ENCODE data around the gene SMIM9.
"Not testable (repeated sequence)": the region's sequence is repeated elsewhere in the genome, so short reads cannot be mapped to it uniquely, and the experiment has no call there.

SMIM9 gene

GRCh38 chrX:154834562-154834961 lies at the start of gene SMIM9:
Gene SMIM9 (minus strand): TSS chrX:154834662. CDS start chrX:154830856, 3,806 bp downstream.
- DNase-seq: no peak

GRCh38 chrX:154884069-154884468 lies 49.6 kb upstream of the SMIM9 start:
- not testable (repeated sequence) for DNase-seq

DNA sequence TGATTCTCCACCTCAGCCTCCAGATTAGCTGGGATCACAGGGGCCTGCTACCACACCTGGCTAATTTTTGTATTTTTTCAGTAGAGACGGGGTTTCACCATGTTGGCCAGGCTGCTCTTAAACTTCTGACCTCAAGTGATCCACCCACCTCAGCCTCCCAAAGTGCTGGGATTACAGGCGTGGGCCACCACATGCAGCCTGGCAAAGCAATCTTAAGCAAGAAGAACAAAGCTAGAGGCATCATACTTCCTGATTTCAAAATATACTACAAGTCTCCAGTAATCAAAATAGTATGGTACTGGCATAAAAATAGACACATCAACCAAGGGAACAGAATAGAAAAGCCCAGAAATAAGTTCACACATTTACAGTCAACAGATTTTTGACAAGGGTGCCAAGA lies 38.9 kb upstream of the SMIM9 start:
- DNase-seq: no peak

GRCh38 chrX:154868522-154868921 lies 34.1 kb upstream of the SMIM9 start:
- not testable (repeated sequence) for DNase-seq

DNA sequence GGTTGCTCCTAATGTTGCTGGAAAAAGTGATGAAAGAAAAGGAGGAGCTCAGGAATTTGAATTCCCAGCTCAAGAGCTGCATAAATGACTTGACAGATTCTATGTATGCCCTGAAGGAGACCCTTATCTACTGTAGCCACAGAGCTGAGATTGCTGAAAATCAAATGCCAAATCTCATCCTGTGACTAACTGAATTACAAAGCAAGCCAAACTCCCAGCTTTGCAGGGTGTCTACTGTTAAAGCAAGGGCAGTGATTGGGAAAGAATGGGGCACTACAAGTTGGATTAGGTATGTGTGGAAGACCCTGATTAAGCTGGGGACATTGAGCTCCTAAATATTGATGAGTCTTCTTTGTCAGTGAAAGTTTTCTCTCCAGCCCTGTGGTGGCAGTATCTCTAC lies 20.8 kb upstream of the SMIM9 start:
- DNase-seq: no peak

- no peak for DNase-seq
These were observed 16.6 kb upstream of the SMIM9 start for GRCh38 chrX:154850957-154851611.

GRCh38 chrX:154840856-154841255 lies 6.4 kb upstream of the SMIM9 start:
- DNase-seq: peak; percentile 21

- no peak for DNase-seq
These were observed 1.7 kb upstream of the SMIM9 start for GRCh38 chrX:154836163-154836562.

DNA sequence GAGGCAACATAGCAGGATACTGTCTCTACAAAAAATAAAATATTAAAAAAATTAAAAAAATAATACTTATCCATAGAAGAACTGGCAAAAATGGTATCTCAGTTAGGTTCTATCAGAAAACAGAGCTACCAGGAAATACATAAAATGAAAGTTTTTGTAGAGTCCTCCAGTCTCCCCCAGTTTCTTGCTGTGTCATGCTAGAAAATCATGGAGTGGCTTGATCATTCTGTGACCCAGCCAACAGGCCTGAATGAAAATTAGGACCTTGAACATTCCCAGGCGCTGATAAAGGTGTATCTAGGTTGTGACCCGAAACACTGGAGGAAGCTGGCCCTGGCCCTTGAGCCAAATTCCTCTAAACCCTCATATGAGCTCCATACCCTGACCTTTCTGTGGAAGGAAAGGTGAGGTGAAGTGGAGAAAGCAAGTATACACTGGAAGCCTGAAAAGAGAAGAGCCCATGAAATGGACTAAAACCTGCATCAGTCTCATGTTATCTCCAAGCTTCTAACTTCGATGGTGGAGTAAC lies 652 bp downstream of the SMIM9 start:
- DNase-seq: no peak

DNA sequence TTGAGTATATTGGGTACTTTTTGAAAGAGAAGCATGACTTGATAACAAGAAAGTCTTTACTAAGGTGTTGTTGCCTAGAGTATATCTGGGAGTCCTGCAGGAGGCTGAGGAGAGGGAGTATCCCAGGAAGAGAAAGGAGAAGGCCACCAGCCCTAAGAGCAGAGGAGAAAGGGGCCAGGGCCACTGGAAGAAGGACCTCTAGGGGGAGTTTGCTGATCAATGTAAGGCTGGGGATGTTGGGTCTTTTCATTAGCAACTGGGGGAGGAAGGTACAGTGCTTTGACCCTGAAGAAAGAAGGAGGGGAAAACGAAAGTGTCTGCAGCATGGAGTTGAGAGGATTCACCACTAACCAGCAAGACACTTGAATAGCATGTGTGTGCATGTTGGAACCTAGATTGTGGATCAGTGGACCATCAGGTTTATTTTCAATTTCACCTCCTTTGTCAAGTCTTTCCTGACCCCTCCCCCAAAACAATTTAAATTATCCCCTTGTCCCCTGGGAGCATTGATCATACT lies 4.5 kb downstream of the SMIM9 start:
- DNase-seq: no peak

DNA sequence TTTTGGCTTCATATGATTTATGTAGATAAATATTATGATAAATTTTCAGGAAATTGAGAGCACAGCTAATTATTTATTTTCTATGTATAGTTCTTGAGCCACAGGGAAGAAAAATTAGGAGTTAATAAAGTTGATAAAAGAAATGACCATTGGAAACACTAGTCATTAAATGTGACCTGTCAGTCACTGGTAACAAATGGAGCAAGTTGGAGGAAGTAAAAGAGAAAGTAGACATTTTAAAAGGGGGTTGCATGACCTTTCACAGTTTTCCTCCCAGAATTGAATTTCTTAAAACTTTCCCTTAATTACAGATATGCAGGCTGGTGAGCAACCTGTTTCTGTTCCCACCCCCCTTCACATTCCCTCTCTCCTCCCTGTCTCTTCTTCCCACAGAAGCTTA lies 5.3 kb downstream of the SMIM9 start:
- no peak for DNase-seq

DNA sequence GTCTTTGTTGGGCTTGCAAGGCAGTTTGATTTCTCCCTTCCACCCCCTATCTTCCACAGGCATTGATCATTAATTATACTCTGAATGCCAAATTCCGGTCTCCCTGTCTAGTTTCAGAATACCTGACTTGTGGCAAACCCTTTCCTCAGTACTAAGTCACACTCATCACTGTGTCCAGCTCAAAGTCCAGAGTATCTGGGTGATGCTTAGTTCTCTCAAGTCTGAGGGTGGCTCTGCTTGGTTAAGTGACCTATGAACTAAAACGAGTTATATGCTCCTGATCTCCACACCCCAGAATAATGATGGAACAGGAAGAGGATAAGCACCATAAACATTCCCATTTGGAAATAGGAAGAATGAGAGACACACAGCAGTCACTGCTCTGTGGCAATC lies 6.5 kb downstream of the SMIM9 start:
- no peak for DNase-seq

- DNase-seq: no peak
These were observed 7.1 kb downstream of the SMIM9 start for GRCh38 chrX:154827194-154828015.

DNA sequence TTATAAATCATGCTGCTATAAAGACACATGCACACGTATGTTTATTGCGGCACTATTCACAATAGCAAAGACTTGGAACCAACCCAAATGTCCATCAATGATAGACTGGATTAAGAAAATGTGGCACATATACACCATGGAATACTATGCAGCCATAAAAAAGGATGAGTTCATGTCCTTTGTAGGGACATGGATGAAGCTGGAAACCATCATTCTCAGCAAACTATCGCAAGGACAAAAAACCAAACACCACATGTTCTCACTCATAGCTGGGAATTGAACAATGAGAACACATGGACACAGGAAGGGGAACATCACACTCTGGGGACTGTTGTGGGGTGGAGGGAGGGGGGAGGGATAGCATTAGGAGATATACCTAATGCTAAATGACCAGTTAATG lies 8.9 kb downstream of the SMIM9 start:
- DNase-seq: not testable (repeated sequence)

GRCh38 chrX:154824638-154825037 lies 9.8 kb downstream of the SMIM9 start:
- no peak for DNase-seq

GRCh38 chrX:154822029-154822428 lies 12.4 kb downstream of the SMIM9 start:
- DNase-seq: no peak

DNA sequence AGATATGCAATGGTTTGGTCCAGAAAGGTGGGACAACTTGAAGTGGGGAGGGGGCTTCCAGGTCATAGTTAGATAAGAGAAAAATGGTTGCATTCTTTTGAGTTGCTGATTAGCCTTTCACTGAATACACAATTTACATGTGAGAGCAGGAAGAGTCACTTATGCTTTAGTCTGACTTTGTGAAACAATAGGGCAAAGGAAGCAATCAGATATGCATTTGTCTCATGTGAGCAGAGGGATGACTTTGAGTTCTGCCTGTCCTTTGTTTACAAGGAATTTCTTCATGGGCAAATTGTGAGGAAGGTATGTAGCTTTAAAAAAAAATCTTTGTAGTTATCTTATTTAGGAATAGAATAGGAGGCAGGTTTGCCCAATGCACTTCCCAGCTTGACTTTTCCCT lies 12.9 kb downstream of the SMIM9 start:
- no peak for DNase-seq

- DNase-seq: no peak
These were observed 14.6 kb downstream of the SMIM9 start for GRCh38 chrX:154819771-154820341.

DNA sequence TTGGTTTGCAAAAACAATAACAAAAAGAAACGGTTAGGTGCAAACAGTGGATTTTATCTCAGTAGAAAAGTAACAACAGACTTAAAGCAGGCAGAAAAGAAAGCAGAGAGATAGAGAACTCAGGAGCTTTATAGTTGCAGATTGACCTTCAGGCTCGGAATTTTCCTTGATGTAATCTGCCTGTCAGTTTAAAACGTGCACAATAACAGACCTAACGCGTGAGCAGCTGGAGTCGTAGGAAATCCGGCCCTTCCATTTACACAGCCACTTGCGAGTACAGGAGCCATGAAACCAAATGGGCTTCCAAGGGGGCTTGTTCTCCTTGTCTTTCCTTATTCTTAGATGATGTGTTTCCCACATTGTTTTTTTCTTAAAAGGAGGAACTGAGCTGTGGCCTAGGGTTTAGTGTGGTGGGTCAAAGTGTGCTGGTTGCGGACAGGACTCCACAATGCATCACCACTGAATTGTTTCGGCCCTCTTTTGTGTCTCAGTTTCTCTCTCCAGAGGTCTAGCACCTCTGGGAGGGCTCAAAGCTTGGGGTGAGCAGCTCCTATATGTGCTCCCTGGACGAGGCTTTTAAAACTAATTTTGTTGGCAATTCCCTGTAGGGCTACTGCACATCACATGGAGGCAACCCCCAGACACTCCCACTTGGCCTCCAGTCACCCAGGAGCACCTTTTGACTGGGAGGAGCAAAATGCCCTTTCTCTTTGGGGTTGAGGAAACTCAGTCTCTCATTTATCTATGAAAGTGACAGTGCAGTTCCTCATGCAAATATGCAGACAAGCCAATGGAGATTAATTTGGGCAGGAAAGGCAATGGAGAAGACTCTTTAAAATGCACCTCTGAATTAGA lies 15.3 kb downstream of the SMIM9 start:
- DNase-seq: no peak

DNA sequence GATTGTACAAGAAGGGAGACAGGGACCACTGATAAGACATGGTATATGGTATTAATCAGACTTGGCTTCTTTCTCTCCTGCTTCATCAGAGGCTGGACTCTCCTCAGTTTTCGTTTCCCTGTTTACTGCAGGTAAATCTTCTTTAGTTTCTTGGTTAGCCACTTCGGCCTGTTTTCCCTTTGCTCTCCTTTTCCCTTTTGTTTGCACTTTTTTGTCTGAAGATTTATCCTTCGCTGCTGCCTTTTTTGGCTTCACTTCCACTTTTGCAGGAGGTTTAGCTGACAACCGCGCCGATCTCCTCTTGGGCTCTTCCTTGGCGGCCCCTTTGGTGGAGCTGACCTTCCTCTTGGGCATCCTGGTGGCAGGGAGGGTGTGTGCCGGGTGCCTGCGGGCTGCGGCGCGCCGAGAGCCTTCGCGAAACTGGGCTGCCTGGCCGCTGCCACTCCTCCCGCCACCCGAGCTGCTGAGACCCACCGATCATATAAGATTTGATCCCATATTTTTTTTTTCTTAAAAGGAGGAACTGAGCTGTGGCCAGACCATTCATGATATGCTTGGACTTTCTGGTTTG lies 17.3 kb downstream of the SMIM9 start:
- not testable (repeated sequence) for DNase-seq

DNA sequence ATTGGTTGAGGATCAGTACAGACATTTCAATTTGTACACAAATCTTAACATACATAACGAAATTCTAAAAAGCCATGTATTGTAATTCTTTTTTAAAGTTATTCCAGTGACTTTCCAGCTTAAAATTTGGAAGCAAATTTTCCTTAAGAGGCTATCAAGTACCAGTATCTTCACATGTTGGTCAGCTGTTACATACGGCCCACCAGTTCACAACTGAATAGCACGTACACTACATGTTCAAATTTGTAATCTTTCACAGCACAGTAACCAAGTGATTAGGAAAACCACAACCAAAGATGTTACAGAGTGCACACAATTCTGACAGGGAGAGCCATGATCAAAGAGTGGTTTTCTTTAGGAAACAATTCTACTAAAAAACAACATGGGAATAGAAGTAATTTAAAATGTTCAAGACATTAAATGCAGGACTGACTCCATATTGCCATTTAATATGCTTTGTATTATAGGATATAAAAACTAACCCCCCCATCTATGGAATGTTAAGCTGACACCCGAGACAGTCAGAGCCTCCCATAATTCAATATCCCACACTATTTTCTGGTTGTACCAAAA lies 18.1 kb downstream of the SMIM9 start:
- DNase-seq: not testable (repeated sequence)

DNA sequence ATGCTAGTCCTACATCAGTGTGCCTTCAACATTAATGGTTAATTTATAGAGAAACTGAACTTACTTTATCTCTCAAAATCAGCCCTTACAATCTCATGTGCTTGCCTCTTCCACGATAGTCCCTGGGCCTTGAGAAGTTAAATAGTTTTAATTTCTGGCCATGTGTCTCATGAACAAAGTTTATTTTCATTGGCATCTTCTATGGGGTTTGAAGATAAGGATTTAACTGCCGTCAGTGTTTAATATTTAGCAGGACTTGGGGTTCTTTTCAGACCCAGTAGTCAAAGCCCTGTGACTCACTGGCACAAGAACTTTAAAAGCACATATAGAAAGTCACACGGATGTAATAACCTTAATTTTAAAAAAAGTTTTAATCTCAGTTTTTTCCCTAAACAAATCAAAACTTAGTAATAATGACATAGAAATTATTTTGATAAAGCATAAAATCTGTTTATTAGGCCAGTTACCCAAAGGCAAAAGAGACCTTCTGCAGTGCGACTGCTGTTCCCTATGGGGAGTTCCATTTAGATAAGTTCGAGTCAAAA lies 19.1 kb downstream of the SMIM9 start:
- no peak for DNase-seq
